Adrenal gland (tissue), 12 donors: ENCODE measurements around the gene GMCL1. TPM values are rescaled to one million over a fixed set of nuclear protein-coding genes. Genes with fewer than 3 reads are reported as not detected.

ENCODE experiments used
- DNase-seq, 7 donors: peaks; one replicate each; pipeline ENCODE4 v3.0.0-alpha.2; 2019 to 2020
- H3K27ac ChIP-seq, 5 donors: fragments of 200-600 bp; sonication (generic) in 4 of 5; 1 replicate in 3 of 5; 2 replicates in 2 of 5; pipeline versions ENCODE4 v1.5.1 to v1.8.0; 2016 to 2020; ENCODE audit warnings: mild to moderate bottlenecking in 1 of 5
- H3K27me3 ChIP-seq: fragments of 200-600 bp; 2 replicates; pipeline ENCODE4 v1.8.0; 2021
- H3K36me3 ChIP-seq, 2 donors: fragments of 200-600 bp; replicated peaks in 1 of 2; 1 replicate in 1 of 2; 2 replicates in 1 of 2; pipeline versions ENCODE4 v1.5.1 to v1.8.0; 2018 to 2022
- H3K4me1 ChIP-seq, 2 donors: fragments of 200-600 bp; replicated peaks in 1 of 2; 1 replicate in 1 of 2; 2 replicates in 1 of 2; pipeline versions ENCODE4 v1.5.1 to v1.8.0; 2018 to 2021
- H3K4me3 ChIP-seq, 4 donors: fragments of 200-600 bp; sonication (generic) in 3 of 4; one replicate each; pipeline ENCODE4 v1.5.1; 2016 to 2018
- H3K9me3 ChIP-seq, 3 donors: fragments of 200-600 bp; sonication (generic) in 1 of 3; replicated peaks in 1 of 3; 1 replicate in 2 of 3; 2 replicates in 1 of 3; pipeline versions ENCODE4 v1.5.1 to v1.8.0; 2016 to 2021
- CTCF ChIP-seq, 6 experiments: fragments of 450-650 bp in 4 of 6; fragments of 200-600 bp in 2 of 6; sonication (generic) in 1 of 6; IDR thresholded peaks; 1 replicate in 5 of 6; 2 replicates in 1 of 6; pipeline versions ENCODE4 v1.5.1 to v1.8.0; 2016 to 2021; ENCODE audit warnings: antibody characterized with exemption in 6 of 6, mild to moderate bottlenecking in 2 of 6, moderate library complexity in 1 of 6
- POLR2A ChIP-seq, 2 donors: fragments of 450-650 bp; IDR thresholded peaks; one replicate each; pipeline ENCODE4 v1.6.1; 2017; ENCODE audit warnings: antibody characterized with exemption in 2 of 2, mild to moderate bottlenecking in 2 of 2, moderate library complexity in 1 of 2
- WGBS, 4 donors: extraction: QIAGEN DNeasy Blood & Tissue Kit in 2 of 4; methylation state at CpG; one replicate each; pipeline versions ENCODE4 v1.1.5 to v1.1.7; 2013 to 2017; 5-methylcytosine and 5-hydroxymethylcytosine counted together
- intact Hi-C, 2 donors: fragments of 100-400 bp; cut with DNase I; formaldehyde crosslinking; loops; one replicate each; pipeline versions ENCODE4 v1.14.1 to v1.15.0; 2022 to 2023
- polyA plus RNA-seq, 3 donors: library from polyadenylated mRNA; stranded (reverse); fragments of 200-250 nt in 2 of 3; fragments of 350-450 nt in 1 of 3; fragmentation: Illumina TruSeq in 1 of 3; extraction: RNeasy Lipid Tissue Mini Kit (QIAGEN cat#74804) in 1 of 3; gene quantifications; one replicate each; pipeline ENCODE4 v1.2.3, GENCODE V29; 2013 to 2014
- total RNA-seq, 9 donors: library from RNA; depleted of rRNA in 4 of 9; stranded (reverse); fragments of >200 nt in 4 of 9; fragments of 120-200 nt in 1 of 9; fragmentation: NEBNext Ultra II Directional in 1 of 9; extraction: Animal tissue kit (Norgen Biotek cat#: 25700) in 1 of 9; gene quantifications; one replicate each; pipeline versions ENCODE4 v1.1.0 to v1.2.4, GENCODE V29; 2013 to 2023
- donor health status: healthy with polysubstance abuse.
- donor health status: Bipolar disorder and iron deficiency.
- donor health status: DM: yes; HTN: yes; CAD: no.
- donor health status: DM: no; HTN: no; CAD: no.
- donor health status: DM: no; HTN: no; CAD: no.
- donor health status: DM: yes; HTN: yes; CAD: no.

GMCL1 gene
- total and polyA plus RNA-seq, 12 donors: 2.8 to 14.9 (median 10.2) TPM

GRCh38 chr2:69815717-69816116, 13.7 kb upstream of the GMCL1 start:
- H3K27me3 ChIP-seq: no peaks in the 10 kb centered on the region
- no peaks in the 10 kb centered on the region for H3K4me1 ChIP-seq
- intact Hi-C loops: loop anchor here (2.0 to 10.0 kb wide), 3 partner anchors 91 to 251 kb away; no protein-coding TSS in a partner anchor
- no peak overlapping the region for H3K27ac ChIP-seq
- no peak overlapping the region for H3K4me3 ChIP-seq
- no peaks in the 10 kb centered on the region for H3K36me3 ChIP-seq
- H3K9me3 ChIP-seq: no peaks in the 10 kb centered on the region
- DNase-seq: no peak
- 73 to 89% (median 80%) methylated on average over 1 of the region's 1 CpG for WGBS, 4 donors
- TF ChIP-seq POLR2A (IDR thresholded peaks at IDR 0.05) (no peak), CTCF (IDR thresholded peaks at IDR 0.05) (no peak)

GRCh38 chr2:69816923-69817542, 12.4 kb upstream of the GMCL1 start:
- H3K27me3 ChIP-seq: no peaks in the 10 kb centered on the region
- no peaks in the 10 kb centered on the region for H3K36me3 ChIP-seq
- no peak overlapping the region for H3K27ac ChIP-seq
- 21 to 34% (median 24%) methylated on average over 3 of the region's 3 CpGs for WGBS, 4 donors
- no peaks in the 10 kb centered on the region for H3K4me1 ChIP-seq
- no peaks in the 10 kb centered on the region for H3K9me3 ChIP-seq
- intact Hi-C loops: loop anchor here (2.0 to 10.0 kb wide), 3 partner anchors 92 to 252 kb away; no protein-coding TSS in a partner anchor
- no peak overlapping the region for H3K4me3 ChIP-seq
- TF ChIP-seq CTCF (IDR thresholded peaks at IDR 0.05): peak; percentile 90 to 96 (median 96)
- no peak for TF ChIP-seq POLR2A (IDR thresholded peaks at IDR 0.05)
- peak; percentile 70 to 94 (median 83) for DNase-seq

- Histone ChIP-seq H3K27me3 (no peaks in the 10 kb centered on the region), H3K4me3 (no peak overlapping the region), H3K9me3 (no peaks in the 10 kb centered on the region), H3K4me1 (no peaks in the 10 kb centered on the region), H3K36me3 (no peaks in the 10 kb centered on the region), H3K27ac (no peak overlapping the region)
- no peak for DNase-seq
- intact Hi-C loops: loop anchor here (2.0 to 10.0 kb wide), 3 partner anchors 93 to 253 kb away; no protein-coding TSS in a partner anchor
- 81 to 93% (median 87%) methylated on average over 4 of the region's 4 CpGs for WGBS, 4 donors
- TF ChIP-seq CTCF (IDR thresholded peaks at IDR 0.05) (no peak), POLR2A (IDR thresholded peaks at IDR 0.05) (no peak)
Observed at GRCh38 chr2:69817729-69818501, 11.5 kb upstream of the GMCL1 start.

DNA sequence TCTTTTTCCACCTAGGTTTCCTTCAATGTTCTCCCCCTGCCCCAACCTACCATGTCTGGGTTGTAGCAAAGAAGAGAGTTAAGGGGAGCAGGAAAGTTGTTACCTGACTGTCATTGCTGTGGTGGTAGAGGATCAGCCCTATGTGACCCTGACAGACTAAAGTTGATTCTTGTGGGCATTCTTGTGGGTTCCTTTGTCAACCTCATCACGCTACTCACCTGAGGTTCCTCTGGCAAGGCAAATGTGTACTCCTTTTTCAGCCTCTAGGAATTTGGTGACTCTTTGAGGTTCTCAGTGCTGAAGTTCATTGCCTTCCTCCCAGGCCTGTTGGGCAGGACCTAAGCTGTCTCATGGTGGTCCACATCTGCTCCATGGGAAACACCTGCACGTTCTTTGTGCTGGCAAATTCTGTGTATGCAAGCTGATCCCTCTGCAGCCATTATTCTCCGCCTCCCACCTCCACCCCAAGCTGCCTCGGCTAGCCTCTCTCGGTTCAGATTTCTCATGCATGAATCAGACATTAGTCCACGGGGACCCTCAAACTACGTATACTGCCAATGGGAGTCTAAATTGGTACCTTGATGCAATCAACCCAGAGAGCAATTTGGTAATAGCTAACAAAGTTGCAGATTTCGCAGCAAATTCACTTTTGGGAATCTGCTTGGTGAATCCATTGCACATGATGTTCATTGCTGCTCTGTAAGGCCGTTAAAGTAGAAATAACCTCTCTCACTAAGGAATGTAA, 1.5 kb upstream of the GMCL1 start:
- TF ChIP-seq POLR2A (IDR thresholded peaks at IDR 0.05) (no peak), CTCF (IDR thresholded peaks at IDR 0.05) (no peak)
- WGBS, 4 donors: 88 to 92% (median 90%) methylated on average over 8 to 9 of the region's 9 CpGs
- Histone ChIP-seq H3K36me3 (no peaks in the 10 kb centered on the region), H3K4me1 (peaks cover 3 to 15% of the 10 kb centered on the region in 2 donors), H3K27ac (no peak overlapping the region), H3K4me3 (no peak overlapping the region), H3K9me3 (no peaks in the 10 kb centered on the region), H3K27me3 (no peaks in the 10 kb centered on the region)
- intact Hi-C loops: no loop called here
- DNase-seq: peak in 1 of 7 donors; percentile 53
